ENCODE results near the gene TERB1. TPM values are rescaled to one million over a fixed set of nuclear protein-coding genes. Genes with fewer than 3 reads are reported as not detected.

The TERB1 gene
- total RNA-seq, 4 donors from 2014 or later = 0.33 to 0.68 TPM; not detected in 2

- no peak for TF ChIP-seq CTCF (IDR thresholded peaks at IDR 0.05; ENCODE audit: low read depth)
Measured at GRCh38 chr16:66735891-66736290, 65.5 kb downstream of the TERB1 start.

GRCh38 chr16:66731101-66731500 lies 70.3 kb downstream of the TERB1 start:
- TF ChIP-seq CTCF (IDR thresholded peaks at IDR 0.05; ENCODE audit: low read depth) = no peak

GRCh38 chr16:66728804-66729203 lies 72.6 kb downstream of the TERB1 start:
- TF ChIP-seq CTCF (IDR thresholded peaks at IDR 0.05; ENCODE audit: low read depth) = no peak

- TF ChIP-seq CTCF (IDR thresholded peaks at IDR 0.05; ENCODE audit: low read depth) = no peak
Measured at GRCh38 chr16:66728117-66728787, 73.1 kb downstream of the TERB1 start.

- TF ChIP-seq CTCF (IDR thresholded peaks at IDR 0.05; ENCODE audit: low read depth) = no peak
Measured at GRCh38 chr16:66720766-66721165, 80.6 kb downstream of the TERB1 start.

- no peak for TF ChIP-seq CTCF (IDR thresholded peaks at IDR 0.05; ENCODE audit: low read depth)
Measured at GRCh38 chr16:66719246-66719645, 82.1 kb downstream of the TERB1 start.

- no peak for TF ChIP-seq CTCF (IDR thresholded peaks at IDR 0.05; ENCODE audit: low read depth)
Measured at GRCh38 chr16:66717776-66718175, 83.6 kb downstream of the TERB1 start.

Measured in subcutaneous adipose tissue (tissue), 4 donors.